Stomach (tissue), 4 donors: ENCODE results near the gene C16orf89.
"Not testable (repeated sequence)": the region's sequence is repeated elsewhere in the genome, so short reads cannot be mapped to it uniquely, and the experiment has no call there.

Experiments
- CTCF ChIP-seq, 7 experiments: fragments of 450-650 bp in 4 of 7; fragments of 200-600 bp in 3 of 7; sonication (generic) in 3 of 7; IDR thresholded peaks; one replicate each; pipeline ENCODE4 v1.5.1; 2016 to 2019; ENCODE audit warnings: antibody characterized with exemption in 7 of 7, control low read depth in 2 of 7, mild to moderate bottlenecking in 1 of 7
- POLR2A ChIP-seq, 4 donors: fragments of 450-650 bp; IDR thresholded peaks; one replicate each; pipeline ENCODE4 v1.6.1; 2016; ENCODE audit warnings: antibody characterized with exemption in 4 of 4, control low read depth in 2 of 4, mild to moderate bottlenecking in 1 of 4, moderate library complexity in 1 of 4
- POLR2AphosphoS5 ChIP-seq, 3 donors: sonication (generic); formaldehyde crosslinking; IDR thresholded peaks; one replicate each; pipeline ENCODE4 v1.6.1; 2016; ENCODE audit warnings: antibody characterized with exemption in 3 of 3

- not testable (repeated sequence) for TF ChIP-seq POLR2AphosphoS5, CTCF, POLR2A (IDR thresholded peaks at IDR 0.05)
These were observed 27.3 kb upstream of the C16orf89 start for GRCh38 chr16:5093081-5093480.
